GM23338 (cell line): ENCODE results near the gene LARGE1. TPM values are rescaled to one million over a fixed set of nuclear protein-coding genes. Genes with fewer than 3 reads are reported as not detected.
A peak's percentile ranks its signal among the peaks of the same experiment; 100 is the strongest.

Experiments used
- ATAC-seq: fragments of 200-7000 bp; cut with Tn5 transposase; 3 replicates; pipeline ENCODE4 v1.9.1; 2020
- DNase-seq: peaks from one replicate; pipeline ENCODE4 v3.0.0-alpha.2; 2015; ENCODE audit warnings: low spot score
- H2AFZ ChIP-seq: fragments of 200-600 bp; sonication (generic); 2 replicates; pipeline ENCODE4 v1.8.0; 2016; ENCODE audit warnings: antibody characterized with exemption, mild to moderate bottlenecking, moderate library complexity
- H3F3A ChIP-seq: fragments of 200-600 bp; sonication (generic); replicated peaks from 2 replicates; pipeline ENCODE4 v1.8.0; 2017; ENCODE audit warnings: antibody characterized with exemption, mixed run types, low read depth
- H3K27ac ChIP-seq: fragments of 200-600 bp; sonication (generic); 2 replicates; pipeline ENCODE4 v1.6.1; 2016; ENCODE audit warnings: low read depth
- H3K27me3 ChIP-seq: fragments of 200-600 bp; sonication (generic); 2 replicates; pipeline ENCODE4 v1.8.0; 2016; ENCODE audit warnings: mild to moderate bottlenecking, mixed run types, moderate library complexity; ENCODE audit not compliant: insufficient read depth
- H3K36me3 ChIP-seq: fragments of 200-600 bp; sonication (generic); 2 replicates; pipeline ENCODE4 v1.8.0; 2016; ENCODE audit warnings: mild to moderate bottlenecking; ENCODE audit not compliant: insufficient read depth
- H3K4me1 ChIP-seq: fragments of 200-600 bp; sonication (generic); 2 replicates; pipeline ENCODE4 v1.8.0; 2016; ENCODE audit warnings: mild to moderate bottlenecking, moderate library complexity; ENCODE audit not compliant: insufficient read depth
- H3K4me2 ChIP-seq: fragments of 200-600 bp; sonication (generic); 2 replicates; pipeline ENCODE4 v1.7.1; 2017; ENCODE audit warnings: mixed run types
- H3K4me3 ChIP-seq: fragments of 200-600 bp; sonication (generic); 2 replicates; pipeline ENCODE4 v1.6.1; 2016; ENCODE audit warnings: mixed run types
- H3K79me2 ChIP-seq: fragments of 200-600 bp; sonication (generic); replicated peaks from 2 replicates; pipeline ENCODE4 v1.8.0; 2017; ENCODE audit warnings: mild to moderate bottlenecking; ENCODE audit not compliant: insufficient read depth
- H3K9me2 ChIP-seq: fragments of 200-600 bp; sonication (generic); 2 replicates; pipeline ENCODE4 v1.8.0; 2017; ENCODE audit not compliant: insufficient read depth
- H4K20me1 ChIP-seq: fragments of 200-600 bp; sonication (generic); replicated peaks from 2 replicates; pipeline ENCODE4 v1.8.0; 2017; ENCODE audit warnings: mild to moderate bottlenecking; ENCODE audit not compliant: insufficient read depth
- H3K27ac Mint-ChIP-seq: 2 replicates; pipeline ENCODE4 v1.8.0; 2020; ENCODE audit warnings: inconsistent platforms, mild to moderate bottlenecking, moderate library complexity, mixed read lengths
- H3K27me3 Mint-ChIP-seq: 3 replicates; pipeline ENCODE4 v1.8.0; 2022; ENCODE audit warnings: low read depth, mild to moderate bottlenecking, moderate library complexity, mixed read lengths, inconsistent platforms; ENCODE audit not compliant: insufficient read depth, poor library complexity
- H3K36me3 Mint-ChIP-seq: 3 replicates; pipeline ENCODE4 v1.8.0; 2021; ENCODE audit warnings: low read depth, mild to moderate bottlenecking, inconsistent platforms, moderate library complexity, mixed read lengths
- H3K4me1 Mint-ChIP-seq: 3 replicates; pipeline ENCODE4 v1.8.0; 2020; ENCODE audit warnings: mild to moderate bottlenecking, inconsistent platforms, mixed read lengths
- H3K4me3 Mint-ChIP-seq: 3 replicates; pipeline ENCODE4 v1.8.0; 2021; ENCODE audit warnings: moderate library complexity, mild to moderate bottlenecking, inconsistent platforms, mixed read lengths
- H3K9me3 Mint-ChIP-seq: 3 replicates; pipeline ENCODE4 v1.8.0; 2020; ENCODE audit warnings: moderate library complexity, mild to moderate bottlenecking, inconsistent platforms, mixed read lengths
- CREB1 ChIP-seq: fragments of 250-450 bp; sonication (Bioruptor Pico); IDR thresholded peaks from 2 replicates; pipeline ENCODE4 v1.5.0; 2020; ENCODE audit warnings: low read depth, mild to moderate bottlenecking, moderate library complexity
- CTCF ChIP-seq, 2 experiments: fragments of 200-600 bp in 1 of 2; sonication (generic) in 1 of 2; conservative IDR thresholded peaks; 2 replicates each; pipeline versions ENCODE4 v1.5.1 to v1.6.1; 2016 to 2017; ENCODE audit warnings: antibody characterized with exemption in 2 of 2, low read depth in 2 of 2, mild to moderate bottlenecking in 2 of 2, moderate library complexity in 1 of 2
- EZH2phosphoT487 ChIP-seq: fragments of 200-600 bp; sonication (generic); IDR thresholded peaks from one replicate; pipeline ENCODE4 v1.8.1; 2018; ENCODE audit warnings: antibody characterized with exemption; ENCODE audit not compliant: unreplicated experiment
- JUNB ChIP-seq: IDR thresholded peaks from one replicate; pipeline ENCODE4 v1.6.1; 2016; ENCODE audit warnings: antibody characterized with exemption; ENCODE audit not compliant: unreplicated experiment
- NANOG ChIP-seq: IDR thresholded peaks from 2 replicates; pipeline ENCODE4 v1.6.1; 2016; ENCODE audit warnings: antibody characterized with exemption, borderline replicate concordance
- POLR2AphosphoS5 ChIP-seq: IDR thresholded peaks from 2 replicates; pipeline ENCODE4 v1.6.1; 2016; ENCODE audit warnings: antibody characterized with exemption, low read depth
- REST ChIP-seq: IDR thresholded peaks from one replicate; pipeline ENCODE4 v1.6.1; 2018; ENCODE audit warnings: antibody characterized with exemption; ENCODE audit not compliant: unreplicated experiment
- ZNF114 ChIP-seq: fragments of 250-450 bp; sonication (Bioruptor Pico); IDR thresholded peaks from 2 replicates; pipeline ENCODE4 v1.5.0; 2020; ENCODE audit warnings: mild to moderate bottlenecking, moderate library complexity
- ZNF331 ChIP-seq: fragments of 250-450 bp; sonication (Bioruptor Pico); IDR thresholded peaks from 2 replicates; pipeline ENCODE4 v1.5.0; 2020; ENCODE audit warnings: low read depth, mild to moderate bottlenecking, moderate library complexity
- ZNF462 ChIP-seq: fragments of 250-450 bp; sonication (Bioruptor Pico); IDR thresholded peaks from 2 replicates; pipeline ENCODE4 v1.5.0; 2020; ENCODE audit warnings: mild to moderate bottlenecking, moderate library complexity
- polyA plus RNA-seq: library from polyadenylated mRNA; unstranded; fragments of >200 nt; fragmentation: Nextera tagmentation; extraction: Ambion mirVana; gene quantifications from 2 replicates; pipeline ENCODE4 v1.2.1, GENCODE V29; 2016
- total RNA-seq: library from RNA; depleted of rRNA; stranded (reverse); fragments of >200 nt; shearing (Covaris generic); gene quantifications from 2 replicates; pipeline ENCODE4 v1.2.3, GENCODE V29; 2014

Gene LARGE1
- total and polyA plus RNA-seq, 2 experiments from 2014 or later, result 12.8 to 75.6 TPM

- Histone ChIP-seq H3K27me3 (peaks cover 11% of the 10 kb centered on the region), H3K4me3 (peak overlapping the region; percentile 89), H3K9me2 (no peaks in the 10 kb centered on the region), H3K79me2 (peaks cover 72% of the 10 kb centered on the region), H3K4me2 (peak overlapping the region; percentile 95), H3F3A (0 out of 2 replicates have a peak, but pooled peaks cover 3% of the 10 kb centered on the region), H3K4me1 (peaks cover 53% of the 10 kb centered on the region), H3K36me3 (no peaks in the 10 kb centered on the region), H4K20me1 (peaks cover 56% of the 10 kb centered on the region), H2AFZ (no peak overlapping the region), H3K27ac (no peak overlapping the region)
- Mint-ChIP-seq H3K4me3 (peak overlapping the region; percentile 99), H3K27me3 (peaks cover 20% of the 10 kb centered on the region), H3K36me3 (peaks cover 35% of the 10 kb centered on the region), H3K9me3 (peaks cover 4% of the 10 kb centered on the region; the same call in 1 of the 3 replicates), H3K27ac (no peak overlapping the region), H3K4me1 (peaks cover 53% of the 10 kb centered on the region)
- peak; percentile 2; the same call in 1 of the 3 replicates for ATAC-seq
- peak; percentile 66 for DNase-seq
- TF ChIP-seq CTCF (conservative IDR thresholded peaks at IDR 0.05; ENCODE audit: low read depth in 2 of 2), result peak; percentile 51 to 77
- no peak for TF ChIP-seq EZH2phosphoT487
Observed at GRCh38 chr22:33917744-33918406, 2.4 kb downstream of the LARGE1 start.

GRCh38 chr22:33914699-33915098 is 5.6 kb downstream of the LARGE1 start:
- Histone ChIP-seq H3K36me3 (no peaks in the 10 kb centered on the region), H3K9me2 (no peaks in the 10 kb centered on the region), H3K4me1 (peaks cover 83% of the 10 kb centered on the region), H3F3A (0 out of 2 replicates have a peak, but pooled peaks cover 3% of the 10 kb centered on the region), H2AFZ (no peak overlapping the region), H3K4me2 (peak overlapping the region; percentile 95), H3K27me3 (peaks cover 11% of the 10 kb centered on the region), H3K27ac (no peak overlapping the region; the same call in 1 of the 2 replicates), H3K4me3 (peak overlapping the region; percentile 14), H3K79me2 (peaks cover 100% of the 10 kb centered on the region), H4K20me1 (peaks cover 85% of the 10 kb centered on the region)
- Mint-ChIP-seq H3K36me3 (peaks cover 57% of the 10 kb centered on the region), H3K27ac (no peak overlapping the region), H3K9me3 (no peaks in the 10 kb centered on the region; the same call in 2 of the 3 replicates), H3K27me3 (peaks cover 14% of the 10 kb centered on the region), H3K4me3 (peak overlapping the region; percentile 35; the same call in 1 of the 3 replicates), H3K4me1 (peaks cover 79% of the 10 kb centered on the region)
- DNase-seq, result peak; percentile 30
- no peak for ATAC-seq
- no peak for TF ChIP-seq REST
- no peak for TF ChIP-seq ZNF462 (CRISPR knock-in tag)
- TF ChIP-seq CREB1 (CRISPR knock-in tag), result no peak
- TF ChIP-seq ZNF114, result no peak
- TF ChIP-seq JUNB, result no peak
- no peak for TF ChIP-seq POLR2AphosphoS5
- no peak for TF ChIP-seq ZNF331 (CRISPR knock-in tag)
- no peak for TF ChIP-seq NANOG
